ENCODE data around the gene TRAT1.

TRAT1 gene

GRCh38 chr3:108862865-108863798, 40.5 kb downstream of the TRAT1 start:
- DNase-seq = no peak

GRCh38 chr3:108863799-108864135, 41.2 kb downstream of the TRAT1 start:
- no peak for DNase-seq

GRCh38 chr3:108877901-108878300, 55.3 kb downstream of the TRAT1 start:
- DNase-seq = no peak

- DNase-seq = no peak
These were observed 57.3 kb downstream of the TRAT1 start for GRCh38 chr3:108879915-108880314.

- no peak for DNase-seq
These were observed 60.2 kb downstream of the TRAT1 start for GRCh38 chr3:108882762-108883161.

- DNase-seq = no peak
These were observed 60.8 kb downstream of the TRAT1 start for GRCh38 chr3:108883373-108883772.

- DNase-seq = no peak
These were observed 64.5 kb downstream of the TRAT1 start for GRCh38 chr3:108887121-108887520.

- DNase-seq = no peak
These were observed 65.2 kb downstream of the TRAT1 start for GRCh38 chr3:108887777-108888176.

- no peak for DNase-seq
These were observed 69.2 kb downstream of the TRAT1 start for GRCh38 chr3:108891833-108892232.

GRCh38 chr3:108894981-108895380, 72.4 kb downstream of the TRAT1 start:
- no peak for DNase-seq

- DNase-seq = no peak
These were observed 75.3 kb downstream of the TRAT1 start for GRCh38 chr3:108897883-108898282.

GRCh38 chr3:108899530-108899929, 76.9 kb downstream of the TRAT1 start:
- DNase-seq = no peak
